ENCODE data around the gene ASIC4.

GRCh38 chr2:219562049-219563020 is 48.1 kb downstream of the ASIC4 start:
- TF ChIP-seq POLR2AphosphoS5 (IDR thresholded peaks at IDR 0.05; ENCODE audit: low read depth) (no peak), SPI1 (IDR thresholded peaks at IDR 0.05; ENCODE audit: borderline replicate concordance, low read depth) (no peak)
- TF ChIP-seq, protein P1, sequence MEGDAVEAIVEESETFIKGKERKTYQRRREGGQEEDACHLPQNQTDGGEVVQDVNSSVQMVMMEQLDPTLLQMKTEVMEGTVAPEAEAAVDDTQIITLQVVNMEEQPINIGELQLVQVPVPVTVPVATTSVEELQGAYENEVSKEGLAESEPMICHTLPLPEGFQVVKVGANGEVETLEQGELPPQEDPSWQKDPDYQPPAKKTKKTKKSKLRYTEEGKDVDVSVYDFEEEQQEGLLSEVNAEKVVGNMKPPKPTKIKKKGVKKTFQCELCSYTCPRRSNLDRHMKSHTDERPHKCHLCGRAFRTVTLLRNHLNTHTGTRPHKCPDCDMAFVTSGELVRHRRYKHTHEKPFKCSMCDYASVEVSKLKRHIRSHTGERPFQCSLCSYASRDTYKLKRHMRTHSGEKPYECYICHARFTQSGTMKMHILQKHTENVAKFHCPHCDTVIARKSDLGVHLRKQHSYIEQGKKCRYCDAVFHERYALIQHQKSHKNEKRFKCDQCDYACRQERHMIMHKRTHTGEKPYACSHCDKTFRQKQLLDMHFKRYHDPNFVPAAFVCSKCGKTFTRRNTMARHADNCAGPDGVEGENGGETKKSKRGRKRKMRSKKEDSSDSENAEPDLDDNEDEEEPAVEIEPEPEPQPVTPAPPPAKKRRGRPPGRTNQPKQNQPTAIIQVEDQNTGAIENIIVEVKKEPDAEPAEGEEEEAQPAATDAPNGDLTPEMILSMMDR (IDR thresholded peaks at IDR 0.05; ENCODE audit: insufficient read depth, low read length): no peak

All from HL-60 (cell line).